Stimulated activated CD4-positive, alpha-beta T cell treated with anti-CD3 and anti-CD28 coated beads, TNF-alpha, amount 100 ng/mL, for 1 hour (primary cell): ENCODE measurements around the gene GRAMD2B.

Source experiments
- DNase-seq, 3 donors: peaks; one replicate each; pipeline ENCODE4 v3.0.0-alpha.2; 2020; ENCODE audit warnings: low read depth in 3 of 3, low spot score in 1 of 3

GRAMD2B gene

DNA sequence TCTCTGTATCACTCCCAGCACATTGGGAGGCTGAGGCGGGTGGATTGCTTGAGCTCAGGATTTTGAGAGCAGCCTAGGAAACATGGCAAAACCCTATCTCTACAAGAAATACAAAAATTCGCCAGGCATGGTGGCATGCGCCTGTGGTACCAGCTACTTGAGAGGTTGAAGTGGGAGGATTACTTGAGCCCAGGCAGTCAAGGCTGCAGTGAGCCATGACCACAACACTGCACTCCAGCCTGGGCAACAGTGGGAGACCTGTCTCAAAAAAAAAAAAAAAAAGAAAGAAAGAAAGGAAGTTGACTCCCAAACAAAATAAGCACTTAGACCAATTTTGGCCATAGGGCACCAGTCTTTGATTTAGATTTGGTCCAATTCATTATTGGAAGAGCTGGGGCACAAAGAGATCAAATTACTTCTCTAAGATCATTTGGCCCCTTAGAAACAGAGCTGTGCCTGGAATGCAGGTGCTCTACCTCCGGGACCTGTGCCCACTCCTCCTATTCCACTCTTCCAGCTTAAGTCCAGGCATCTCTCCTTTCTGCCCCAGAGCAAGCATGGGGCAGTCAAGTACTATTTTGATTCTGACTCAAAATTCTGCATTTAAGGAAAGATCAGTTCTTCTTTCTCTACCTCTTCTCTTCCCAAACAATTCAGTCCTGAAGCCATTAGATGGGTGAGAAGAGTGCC is 112.8 kb downstream of the GRAMD2B start:
- DNase-seq = no peak

DNA sequence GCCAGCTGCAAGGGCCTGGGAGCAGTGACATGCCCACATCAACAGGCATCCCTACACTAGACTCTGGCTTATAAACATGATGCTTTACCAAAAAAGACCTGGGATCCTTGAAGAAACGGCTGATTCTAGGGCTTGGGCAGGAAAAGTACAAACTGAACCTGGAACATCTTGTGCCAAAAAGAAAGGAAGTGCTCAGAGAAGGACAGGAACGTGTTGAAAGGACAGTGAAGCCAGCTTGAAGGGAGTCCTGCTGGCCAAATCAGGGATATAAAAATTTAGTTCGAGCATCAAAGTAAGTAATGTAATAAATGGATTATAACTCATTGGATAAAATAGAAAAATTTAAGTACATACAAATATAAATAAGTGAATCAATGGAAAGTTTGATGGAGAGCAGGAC is 113.7 kb downstream of the GRAMD2B start:
- no peak for DNase-seq

DNA sequence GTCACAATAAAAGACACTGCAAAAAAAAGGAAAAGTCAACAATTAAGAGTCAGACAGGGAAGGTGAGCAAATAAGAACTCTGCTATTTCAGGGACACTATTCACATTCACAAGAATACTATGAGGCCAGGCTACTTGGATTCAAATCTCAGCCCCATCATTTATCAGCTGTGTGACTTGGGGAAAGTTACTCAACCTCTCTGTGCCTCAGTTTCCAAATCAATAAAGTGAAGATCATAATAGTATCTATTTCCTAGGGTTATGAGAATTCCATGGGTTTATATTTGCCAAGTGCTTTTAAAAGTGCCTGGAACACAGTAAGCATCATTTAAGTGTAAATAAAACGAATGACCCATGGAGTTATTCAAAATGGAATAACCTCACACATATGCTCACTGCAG is 115.4 kb downstream of the GRAMD2B start:
- no peak for DNase-seq

DNA sequence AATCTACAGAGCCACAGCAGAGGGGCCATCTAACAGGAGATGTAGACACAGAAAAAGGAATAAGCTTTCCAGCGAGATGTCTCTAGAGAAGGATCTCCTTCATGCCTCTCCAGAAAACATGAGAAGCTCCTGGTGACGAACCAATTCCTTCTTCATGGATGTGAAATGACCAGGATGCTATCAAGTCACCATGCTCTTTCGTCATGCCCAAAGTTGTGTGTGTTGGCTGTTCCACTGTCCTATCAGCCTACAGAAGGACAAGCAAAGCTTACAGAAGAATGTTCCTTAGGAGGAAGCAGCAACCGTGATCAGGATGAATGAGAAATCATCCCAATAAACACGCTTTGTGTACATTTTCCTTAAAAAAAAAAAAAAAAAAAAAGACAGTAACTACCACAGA is 117.4 kb downstream of the GRAMD2B start:
- DNase-seq = no peak

DNA sequence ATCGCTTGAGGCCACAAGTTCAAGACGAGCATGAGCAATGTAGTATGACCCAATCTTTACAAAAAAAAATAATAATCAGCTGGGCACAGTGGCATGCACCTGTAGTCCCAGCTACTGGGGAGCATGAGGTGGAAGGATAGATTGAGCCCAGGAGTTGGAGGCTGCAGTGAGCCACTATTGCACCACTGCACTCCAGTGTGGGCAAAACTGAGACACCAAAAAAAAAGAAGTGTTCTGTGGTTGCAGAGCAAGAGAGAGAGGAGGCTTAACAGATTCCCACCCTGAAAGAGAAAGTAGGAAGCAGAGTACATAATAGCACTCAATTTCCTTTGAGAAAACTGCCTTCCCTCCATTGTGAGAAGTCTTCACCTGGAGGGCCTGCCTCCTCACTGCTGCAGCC is 119.2 kb downstream of the GRAMD2B start:
- DNase-seq = no peak

DNA sequence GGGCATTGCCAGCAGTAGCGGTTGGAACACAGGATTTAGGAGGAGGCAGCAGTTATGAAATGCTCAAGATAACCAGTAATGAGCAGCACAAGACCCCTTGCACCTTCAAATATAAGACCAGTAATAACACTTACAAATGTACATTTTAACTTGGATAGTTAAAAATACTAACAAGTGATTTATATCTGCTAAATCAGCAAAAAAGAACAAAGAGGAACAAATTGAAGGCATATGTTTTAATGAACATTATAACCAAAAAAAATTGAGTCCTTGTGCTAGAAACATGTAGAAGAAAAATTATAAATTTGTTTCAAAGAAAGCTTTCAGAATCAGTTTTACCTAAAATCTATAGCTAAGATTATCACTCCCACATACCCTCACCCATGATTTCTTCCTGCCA is 119.8 kb downstream of the GRAMD2B start:
- DNase-seq = no peak

DNA sequence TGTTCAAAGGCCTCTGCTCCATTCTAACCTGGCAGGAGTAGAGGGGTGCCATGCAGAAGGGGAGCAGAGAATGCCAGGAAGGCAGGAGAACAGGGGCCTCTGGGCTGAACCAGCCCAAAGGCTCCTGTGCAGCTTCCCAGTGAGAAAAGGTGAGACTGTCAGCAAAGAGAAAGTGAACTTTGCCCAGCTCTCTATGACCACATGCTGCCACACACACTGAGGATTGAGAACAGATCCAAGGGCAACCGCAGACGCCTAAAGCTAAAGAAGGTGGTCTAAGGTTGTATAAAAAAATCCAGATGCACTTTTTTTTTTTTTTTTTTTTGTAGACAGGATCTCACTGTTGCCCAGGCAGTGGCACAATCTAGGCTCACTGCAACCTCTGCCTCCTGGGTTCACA is 120.5 kb downstream of the GRAMD2B start:
- DNase-seq = no peak
